Neural progenitor cell (in vitro differentiated cells): ENCODE data around the gene BICDL2.

Experiments
- EZH2 ChIP-seq: fragments of 200-600 bp; sonication (generic); IDR thresholded peaks from 2 replicates; pipeline ENCODE4 v1.6.1; 2017; ENCODE audit warnings: antibody characterized with exemption, mild to moderate bottlenecking, moderate library complexity
- EZH2phosphoT487 ChIP-seq: fragments of 200-600 bp; sonication (generic); IDR thresholded peaks from 2 replicates; pipeline ENCODE4 v1.6.1; 2017; ENCODE audit warnings: antibody characterized with exemption
- TF ChIP-seq, protein P1 (sequence below): fragments of 200-600 bp; sonication (generic); IDR thresholded peaks from 2 replicates; pipeline ENCODE4 v1.5.1; 2017; ENCODE audit warnings: antibody characterized with exemption, mild to moderate bottlenecking

- TF ChIP-seq EZH2 (no peak), EZH2phosphoT487 (no peak)
- TF ChIP-seq, protein P1, sequence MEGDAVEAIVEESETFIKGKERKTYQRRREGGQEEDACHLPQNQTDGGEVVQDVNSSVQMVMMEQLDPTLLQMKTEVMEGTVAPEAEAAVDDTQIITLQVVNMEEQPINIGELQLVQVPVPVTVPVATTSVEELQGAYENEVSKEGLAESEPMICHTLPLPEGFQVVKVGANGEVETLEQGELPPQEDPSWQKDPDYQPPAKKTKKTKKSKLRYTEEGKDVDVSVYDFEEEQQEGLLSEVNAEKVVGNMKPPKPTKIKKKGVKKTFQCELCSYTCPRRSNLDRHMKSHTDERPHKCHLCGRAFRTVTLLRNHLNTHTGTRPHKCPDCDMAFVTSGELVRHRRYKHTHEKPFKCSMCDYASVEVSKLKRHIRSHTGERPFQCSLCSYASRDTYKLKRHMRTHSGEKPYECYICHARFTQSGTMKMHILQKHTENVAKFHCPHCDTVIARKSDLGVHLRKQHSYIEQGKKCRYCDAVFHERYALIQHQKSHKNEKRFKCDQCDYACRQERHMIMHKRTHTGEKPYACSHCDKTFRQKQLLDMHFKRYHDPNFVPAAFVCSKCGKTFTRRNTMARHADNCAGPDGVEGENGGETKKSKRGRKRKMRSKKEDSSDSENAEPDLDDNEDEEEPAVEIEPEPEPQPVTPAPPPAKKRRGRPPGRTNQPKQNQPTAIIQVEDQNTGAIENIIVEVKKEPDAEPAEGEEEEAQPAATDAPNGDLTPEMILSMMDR = no peak
Measured at GRCh38 chr16:2985893-2986355, 50.8 kb downstream of the BICDL2 start.
